Right atrium auricular region (tissue), 2 donors: ENCODE results near the gene HIRIP3. TPM values are rescaled to one million over a fixed set of nuclear protein-coding genes. Genes with fewer than 3 reads are reported as not detected.

ENCODE experiments used
- DNase-seq: peaks from one replicate; pipeline ENCODE4 v3.0.0-alpha.2; 2019; ENCODE audit warnings: low spot score
- H3K27ac ChIP-seq, 2 donors: fragments of 200-600 bp; sonication (generic); 1 replicate in 1 of 2; 2 replicates in 1 of 2; pipeline ENCODE4 v1.5.1; 2016 to 2019
- H3K27me3 ChIP-seq, 2 donors: fragments of 200-600 bp; sonication (generic); one replicate each; pipeline versions ENCODE4 v1.5.1 to v1.6.0; 2017 to 2019
- H3K36me3 ChIP-seq: fragments of 200-600 bp; sonication (generic); one replicate; pipeline ENCODE4 v1.5.1; 2016
- H3K4me1 ChIP-seq, 2 donors: fragments of 200-600 bp; sonication (generic); one replicate each; pipeline versions ENCODE4 v1.5.1 to v1.6.0; 2017 to 2019
- H3K4me3 ChIP-seq, 2 donors: fragments of 200-600 bp; sonication (generic); 1 replicate in 1 of 2; 2 replicates in 1 of 2; pipeline ENCODE4 v1.5.1; 2017 to 2019; ENCODE audit warnings: mild to moderate bottlenecking in 1 of 2, moderate library complexity in 1 of 2
- H3K9me3 ChIP-seq, 2 donors: fragments of 200-600 bp; sonication (generic); one replicate each; pipeline ENCODE4 v1.5.1; 2019
- CTCF ChIP-seq, 2 donors: fragments of 200-600 bp; sonication (generic); IDR thresholded peaks; one replicate each; pipeline ENCODE4 v1.5.1; 2019; ENCODE audit warnings: antibody characterized with exemption in 2 of 2
- total RNA-seq, 2 donors: library from RNA; depleted of rRNA; stranded (reverse); fragments of >200 nt; gene quantifications; one replicate each; pipeline ENCODE4 v1.1.0, GENCODE V29; 2016

HIRIP3 gene
- total RNA-seq, 2 donors from 2014 or later, result 10.3 to 11.4 TPM

- peaks cover 56% of the 10 kb centered on the region for H3K36me3 ChIP-seq
- no peak overlapping the region for H3K4me3 ChIP-seq
- H3K9me3 ChIP-seq, result no peaks in the 10 kb centered on the region
These were observed 17.3 kb downstream of the HIRIP3 start for GRCh38 chr16:29978081-29978480.

GRCh38 chr16:29977063-29977825 is 18.2 kb downstream of the HIRIP3 start:
- H3K4me3 ChIP-seq, result peak overlapping the region in 1 of 2 donors; percentile 96
- no peak for TF ChIP-seq CTCF (IDR thresholded peaks at IDR 0.05)
- no peaks in the 10 kb centered on the region for H3K27me3 ChIP-seq
- no peaks in the 10 kb centered on the region for H3K9me3 ChIP-seq
- peaks cover 48% of the 10 kb centered on the region for H3K36me3 ChIP-seq
- peak overlapping the region; percentile 91 to 97 for H3K27ac ChIP-seq
- peaks cover 0 to 49% of the 10 kb centered on the region in 2 donors for H3K4me1 ChIP-seq
- DNase-seq, result no peak

More at GRCh38 chr16:29978081-29978480, 17.3 kb downstream of the HIRIP3 start:
- Histone ChIP-seq H3K27me3 (no peaks in the 10 kb centered on the region), H3K27ac (peak overlapping the region; percentile 91 to 97), H3K4me1 (peaks cover 0 to 49% of the 10 kb centered on the region in 2 donors)
- no peak for DNase-seq
- TF ChIP-seq CTCF (IDR thresholded peaks at IDR 0.05), result no peak

GRCh38 chr16:29975811-29976511 is 19.5 kb downstream of the HIRIP3 start:
- Histone ChIP-seq H3K36me3 (peaks cover 35% of the 10 kb centered on the region), H3K27me3 (no peaks in the 10 kb centered on the region), H3K27ac (peak overlapping the region; percentile 91 to 97), H3K4me3 (peak overlapping the region; percentile 3 to 96), H3K9me3 (no peaks in the 10 kb centered on the region), H3K4me1 (peaks cover 0 to 49% of the 10 kb centered on the region in 2 donors)
- no peak for DNase-seq
- TF ChIP-seq CTCF (IDR thresholded peaks at IDR 0.05), result no peak

- Histone ChIP-seq H3K27me3 (no peaks in the 10 kb centered on the region), H3K4me3 (peak overlapping the region; percentile 88 to 96), H3K9me3 (no peaks in the 10 kb centered on the region), H3K4me1 (peaks cover 0 to 49% of the 10 kb centered on the region in 2 donors), H3K36me3 (peaks cover 27% of the 10 kb centered on the region), H3K27ac (peak overlapping the region; percentile 91 to 97)
- no peak for DNase-seq
- TF ChIP-seq CTCF (IDR thresholded peaks at IDR 0.05), result no peak
These were observed 20.3 kb downstream of the HIRIP3 start for GRCh38 chr16:29975134-29975538.

- Histone ChIP-seq H3K9me3 (no peaks in the 10 kb centered on the region), H3K27me3 (no peaks in the 10 kb centered on the region), H3K4me1 (peaks cover 0 to 49% of the 10 kb centered on the region in 2 donors), H3K36me3 (peaks cover 21% of the 10 kb centered on the region), H3K4me3 (peak overlapping the region; percentile 88 to 96), H3K27ac (peak overlapping the region; percentile 91 to 97)
- no peak for TF ChIP-seq CTCF (IDR thresholded peaks at IDR 0.05)
- DNase-seq, result no peak
These were observed 20.9 kb downstream of the HIRIP3 start for GRCh38 chr16:29974291-29975133.
